Measurements from ENCODE around the gene FAAP100.
A peak's percentile ranks its signal among the peaks of the same experiment; 100 is the strongest.
"Not testable (repeated sequence)": the region's sequence is repeated elsewhere in the genome, so short reads cannot be mapped to it uniquely, and the experiment has no call there.

The FAAP100 gene

GRCh38 chr17:81552244-81553017, at the start of gene FAAP100:
FAAP100 (minus strand) TSS chr17:81552353; CDS start chr17:81552330, 23 bp downstream.
- DNase-seq: peak; percentile 84

DNA sequence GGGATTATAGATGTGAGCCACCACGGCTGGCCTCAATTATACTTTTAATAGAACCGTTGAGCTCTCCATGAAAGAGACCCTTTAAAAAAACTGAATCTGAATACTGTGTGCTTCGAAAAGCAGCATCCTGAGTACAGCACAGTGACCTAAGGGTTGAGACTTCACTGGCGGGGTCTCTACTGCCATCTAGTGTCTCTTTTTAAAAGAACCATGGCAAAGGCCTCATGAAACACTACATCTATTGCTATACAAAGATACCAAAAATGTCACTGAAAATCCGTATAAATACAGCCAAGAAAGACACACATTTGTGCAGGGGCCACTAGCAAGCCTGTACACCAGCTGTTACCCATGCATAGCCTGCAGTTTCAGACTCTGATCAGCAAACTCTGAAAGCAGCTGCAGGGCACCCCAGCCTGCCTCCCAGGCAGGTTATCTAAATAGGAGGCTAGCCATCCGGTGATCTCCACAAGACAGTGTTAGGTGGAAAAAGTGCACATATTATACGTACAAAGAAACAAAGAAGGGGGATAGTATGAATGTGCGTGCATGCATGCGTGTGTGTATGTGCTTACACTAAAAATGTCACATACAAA, 49.5 kb upstream of the FAAP100 start:
- peak; percentile 16 for DNase-seq

DNA sequence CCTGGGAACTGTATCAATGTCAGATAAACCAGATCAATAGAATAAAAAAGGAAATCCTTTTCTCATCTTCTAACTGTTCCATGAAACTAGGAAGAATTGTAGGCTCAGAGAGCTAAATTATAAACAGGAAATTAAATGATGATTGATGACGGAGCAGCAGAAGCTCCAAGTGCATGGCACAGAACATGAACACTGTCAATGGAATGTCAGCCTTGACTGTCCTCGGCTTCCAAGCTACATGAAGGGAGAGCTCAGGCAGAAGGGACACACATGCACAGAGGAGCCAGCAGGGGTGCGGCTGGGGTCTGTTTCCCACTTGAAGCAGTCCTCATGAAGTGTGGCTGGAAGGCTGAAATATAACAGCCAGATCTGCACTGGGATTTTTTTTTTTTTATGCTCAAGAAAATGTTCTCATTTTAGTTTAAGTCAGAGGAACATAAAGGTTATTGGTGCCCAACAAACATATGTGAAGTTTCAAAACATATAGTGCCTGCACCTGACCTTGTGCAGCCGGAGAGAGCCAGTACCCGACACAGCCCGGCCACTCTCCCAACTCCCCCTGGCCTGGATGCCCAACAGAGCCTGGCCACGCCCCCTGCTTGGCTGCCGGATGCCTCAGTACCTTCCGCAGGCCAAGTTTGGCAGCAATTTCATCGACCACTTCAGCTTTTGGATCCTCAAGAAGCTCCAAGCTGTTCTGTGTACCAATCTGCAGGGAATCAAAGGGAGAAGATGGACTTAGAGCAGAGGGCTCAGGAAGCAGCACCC, 47.8 kb upstream of the FAAP100 start:
- no peak for DNase-seq

GRCh38 chr17:81593105-81593871, 41.1 kb upstream of the FAAP100 start:
- no peak for DNase-seq

DNA sequence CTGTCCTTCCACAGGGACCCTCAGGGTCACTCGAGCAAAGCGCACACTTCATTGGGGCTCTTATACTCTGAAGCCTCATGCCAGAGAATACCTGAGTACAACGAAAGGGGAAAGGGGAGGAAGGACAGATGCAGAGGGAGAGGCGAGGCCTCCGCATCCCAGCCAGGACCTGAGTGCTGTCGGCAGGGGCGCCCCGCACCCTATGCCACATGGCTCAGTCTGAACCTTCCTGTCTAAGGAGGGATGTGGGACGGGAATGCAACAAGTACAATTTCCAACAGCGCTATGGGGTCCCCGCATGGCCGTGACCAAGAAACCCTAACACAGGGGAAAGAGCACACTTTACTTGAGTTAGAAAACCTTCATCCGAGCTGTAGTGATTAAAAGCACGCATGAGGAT, 39.8 kb upstream of the FAAP100 start:
- no peak for DNase-seq

- no peak for DNase-seq
Observed at GRCh38 chr17:81590121-81590520, 38.0 kb upstream of the FAAP100 start.

GRCh38 chr17:81589612-81590011, 37.5 kb upstream of the FAAP100 start:
- no peak for DNase-seq

- DNase-seq: no peak
Observed at GRCh38 chr17:81586096-81586495, 33.9 kb upstream of the FAAP100 start.

DNA sequence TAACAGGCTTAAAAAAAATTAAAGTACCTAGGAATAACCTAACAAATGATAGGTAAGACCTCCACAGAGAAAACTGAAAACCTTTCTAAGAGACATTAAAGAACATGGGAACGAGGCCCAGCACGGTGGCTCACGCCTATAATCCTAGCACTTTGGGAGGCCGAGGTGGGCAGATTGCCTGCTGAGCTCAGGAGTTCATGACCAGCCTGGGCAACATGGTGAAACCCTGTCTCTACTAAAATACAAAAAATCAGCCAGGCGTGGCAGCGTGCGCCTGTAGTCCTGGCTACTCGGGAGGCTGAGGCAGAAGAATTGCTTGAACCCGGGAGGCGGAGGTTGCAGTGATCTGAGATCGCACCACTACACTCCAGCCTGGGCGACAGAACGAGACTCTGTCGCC, 32.6 kb upstream of the FAAP100 start:
- DNase-seq: not testable (repeated sequence)

- DNase-seq: peak; percentile 20
Observed at GRCh38 chr17:81583589-81584342, 31.6 kb upstream of the FAAP100 start.

GRCh38 chr17:81582749-81583148, 30.6 kb upstream of the FAAP100 start:
- DNase-seq: no peak

- no peak for DNase-seq
Observed at GRCh38 chr17:81582341-81582740, 30.2 kb upstream of the FAAP100 start.

GRCh38 chr17:81581758-81582157, 29.6 kb upstream of the FAAP100 start:
- no peak for DNase-seq

DNA sequence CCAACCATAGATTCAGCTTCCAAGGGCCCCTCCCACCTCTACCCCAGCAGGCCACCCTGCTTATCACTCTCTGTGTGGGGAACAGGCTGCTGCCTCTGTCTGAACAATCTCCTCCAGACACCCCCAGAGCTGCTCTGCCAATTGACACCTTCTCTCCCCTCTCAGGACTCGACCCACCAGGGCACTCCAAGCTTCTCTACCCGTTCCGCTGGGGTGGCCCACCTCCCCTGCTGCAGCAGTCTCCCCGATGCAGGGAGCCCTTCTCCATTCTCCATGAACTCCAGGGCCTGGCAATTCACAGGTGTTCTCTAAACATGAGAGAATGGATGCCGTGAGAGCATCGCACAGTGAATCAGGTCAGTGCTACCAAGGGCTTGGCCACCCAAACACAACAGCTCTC, 28.3 kb upstream of the FAAP100 start:
- no peak for DNase-seq

GRCh38 chr17:81579821-81580321, 27.7 kb upstream of the FAAP100 start:
- no peak for DNase-seq

DNA sequence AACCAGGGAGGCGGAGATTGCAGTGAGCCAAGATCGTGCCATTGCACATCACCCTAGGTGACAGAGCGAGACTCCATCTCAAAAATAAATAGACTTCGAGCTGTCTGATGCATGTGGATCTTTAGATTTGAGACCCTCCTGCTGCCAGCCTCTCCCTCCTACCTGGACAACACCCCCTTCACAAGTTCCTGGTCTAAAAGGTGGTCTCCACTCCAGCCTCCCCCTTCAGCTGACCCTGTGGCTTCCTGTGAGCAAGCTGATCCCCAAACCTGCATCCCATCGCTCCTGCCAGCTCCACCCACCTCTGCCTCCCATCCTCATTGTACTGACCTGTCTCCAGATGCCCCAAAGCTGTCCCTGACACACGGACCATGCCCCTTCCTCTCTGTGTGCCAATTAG, 27.1 kb upstream of the FAAP100 start:
- no peak for DNase-seq

GRCh38 chr17:81578561-81579225, 26.5 kb upstream of the FAAP100 start:
- no peak for DNase-seq

DNA sequence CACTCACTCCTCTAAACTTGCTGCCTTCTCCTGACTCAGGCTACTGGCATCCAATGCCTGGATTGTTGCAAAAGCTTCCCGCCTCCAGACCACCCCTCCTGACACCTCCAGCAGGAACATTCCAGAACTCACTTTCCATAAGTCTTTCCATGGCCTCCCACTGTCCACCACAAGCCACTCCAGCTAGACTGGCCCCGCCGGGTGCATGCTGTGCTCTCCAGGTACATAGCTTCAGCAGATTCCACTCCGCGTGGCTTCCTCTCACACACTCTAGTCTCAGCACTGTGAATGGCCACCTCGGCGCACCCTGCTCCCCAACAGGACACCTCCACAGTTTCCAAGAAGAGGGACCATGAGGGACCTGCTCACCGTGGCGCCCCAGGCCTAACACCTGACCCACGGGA, 25.9 kb upstream of the FAAP100 start:
- DNase-seq: no peak

DNA sequence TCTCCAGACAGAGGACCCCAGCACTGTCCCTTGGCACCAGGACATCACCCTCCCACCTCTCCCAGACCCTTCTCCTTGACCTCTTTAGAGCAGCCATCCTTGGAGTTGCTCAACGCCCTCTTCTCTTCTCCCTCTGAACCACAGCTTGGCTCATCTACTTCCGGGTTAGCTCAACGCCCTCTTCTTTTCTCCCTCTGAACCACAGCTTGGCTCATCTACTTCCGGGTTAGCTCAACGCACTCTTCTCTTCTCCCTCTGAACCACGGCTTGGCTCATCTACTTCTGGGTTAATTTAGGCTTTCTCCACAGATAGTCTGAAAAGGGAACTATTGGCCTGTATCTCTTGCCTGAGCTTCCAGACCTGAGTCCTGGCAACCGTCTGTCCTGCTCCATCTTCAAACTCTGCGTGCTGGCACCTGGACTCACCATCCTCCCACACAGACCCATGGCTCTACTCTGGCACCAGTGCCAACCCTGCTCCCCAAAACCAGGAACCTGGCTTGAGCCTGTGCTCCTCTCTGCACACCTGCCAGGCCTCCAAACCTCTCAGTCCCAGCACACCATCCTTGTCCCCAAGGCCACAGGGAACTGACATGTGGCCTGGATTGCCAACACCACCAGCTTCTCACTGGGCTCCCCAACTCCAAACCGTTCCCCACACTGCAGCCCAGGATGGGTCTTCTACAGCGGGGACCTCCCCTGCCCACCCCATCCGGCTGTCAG, 25.3 kb upstream of the FAAP100 start:
- no peak for DNase-seq

DNA sequence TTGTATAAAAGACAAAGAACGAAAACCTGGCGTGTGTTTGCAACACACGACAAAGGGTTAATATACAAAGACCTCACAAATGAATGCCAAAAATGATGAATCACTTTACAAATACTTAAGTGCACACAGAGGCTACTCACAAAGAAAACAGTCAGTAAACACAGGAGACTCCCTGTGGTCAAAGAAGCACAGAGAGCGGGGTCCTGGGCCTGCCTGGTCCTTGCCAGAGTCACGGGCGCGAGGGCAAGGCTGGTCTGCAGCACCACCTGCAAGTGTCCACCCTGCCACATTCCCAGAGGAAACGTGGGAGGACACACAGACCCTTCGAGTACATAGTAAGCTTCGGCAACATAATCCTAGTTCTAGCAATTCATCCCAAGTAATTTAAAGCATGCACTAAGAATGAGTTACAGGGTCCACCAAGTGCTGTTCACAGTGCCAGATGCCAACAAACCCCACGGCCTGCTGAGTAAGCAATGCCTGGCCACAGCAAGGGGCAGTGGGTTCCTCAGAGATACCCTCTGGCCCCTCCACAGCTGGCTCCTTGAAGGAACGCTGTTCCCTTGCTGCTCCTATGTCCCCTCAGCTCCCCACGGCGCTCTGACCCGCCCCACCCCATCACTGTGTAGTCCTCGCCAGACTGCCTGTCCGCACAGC, 24.6 kb upstream of the FAAP100 start:
- DNase-seq: no peak

Measured in NCI-H526 treated with DMSO at 0.1 percent for 48 hours (cell line).